C4-2B (cell line): ENCODE measurements around the gene SLC38A3.

ENCODE experiments used
- ZFX ChIP-seq: fragments of 450-650 bp; IDR thresholded peaks from 2 replicates; pipeline ENCODE4 v1.6.1; 2017
- TF ChIP-seq, protein P1 (sequence below): fragments of 450-650 bp; conservative IDR thresholded peaks from 2 replicates; pipeline ENCODE4 v1.5.1; 2017; ENCODE audit warnings: mild to moderate bottlenecking

DNA sequence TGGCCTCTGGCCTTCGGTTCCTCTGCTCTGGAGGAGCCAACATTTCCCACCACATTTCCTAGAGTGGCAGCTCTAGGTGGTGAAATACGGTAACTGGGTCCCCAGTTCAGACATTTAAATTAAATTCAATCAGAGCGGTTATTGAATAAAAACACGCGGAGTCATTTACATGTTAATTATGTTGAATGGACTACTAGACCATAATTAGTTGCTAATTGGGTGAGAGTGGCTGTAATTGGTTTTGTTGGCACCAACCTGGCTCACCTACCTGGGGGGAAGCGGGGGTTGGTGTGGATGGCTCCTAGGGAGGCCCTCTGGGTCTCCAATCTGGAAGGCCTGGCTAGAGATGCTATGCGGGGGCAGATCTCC is 37.2 kb upstream of the SLC38A3 start:
- TF ChIP-seq, protein P1, sequence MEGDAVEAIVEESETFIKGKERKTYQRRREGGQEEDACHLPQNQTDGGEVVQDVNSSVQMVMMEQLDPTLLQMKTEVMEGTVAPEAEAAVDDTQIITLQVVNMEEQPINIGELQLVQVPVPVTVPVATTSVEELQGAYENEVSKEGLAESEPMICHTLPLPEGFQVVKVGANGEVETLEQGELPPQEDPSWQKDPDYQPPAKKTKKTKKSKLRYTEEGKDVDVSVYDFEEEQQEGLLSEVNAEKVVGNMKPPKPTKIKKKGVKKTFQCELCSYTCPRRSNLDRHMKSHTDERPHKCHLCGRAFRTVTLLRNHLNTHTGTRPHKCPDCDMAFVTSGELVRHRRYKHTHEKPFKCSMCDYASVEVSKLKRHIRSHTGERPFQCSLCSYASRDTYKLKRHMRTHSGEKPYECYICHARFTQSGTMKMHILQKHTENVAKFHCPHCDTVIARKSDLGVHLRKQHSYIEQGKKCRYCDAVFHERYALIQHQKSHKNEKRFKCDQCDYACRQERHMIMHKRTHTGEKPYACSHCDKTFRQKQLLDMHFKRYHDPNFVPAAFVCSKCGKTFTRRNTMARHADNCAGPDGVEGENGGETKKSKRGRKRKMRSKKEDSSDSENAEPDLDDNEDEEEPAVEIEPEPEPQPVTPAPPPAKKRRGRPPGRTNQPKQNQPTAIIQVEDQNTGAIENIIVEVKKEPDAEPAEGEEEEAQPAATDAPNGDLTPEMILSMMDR: no peak
- TF ChIP-seq ZFX: no peak
